Sigmoid colon (tissue), 3 donors: ENCODE results near the gene FAM168A.

ENCODE experiments used
- CTCF ChIP-seq, 4 experiments: fragments of 450-650 bp in 3 of 4; fragments of 200-600 bp in 1 of 4; IDR thresholded peaks; one replicate each; pipeline ENCODE4 v1.5.1; 2016 to 2019; ENCODE audit warnings: antibody characterized with exemption in 4 of 4, mild to moderate bottlenecking in 3 of 4, moderate library complexity in 2 of 4
- POLR2A ChIP-seq, 2 donors: fragments of 450-650 bp; IDR thresholded peaks; one replicate each; pipeline ENCODE4 v1.6.1; 2016; ENCODE audit warnings: antibody characterized with exemption in 2 of 2, mild to moderate bottlenecking in 2 of 2, moderate library complexity in 2 of 2

DNA sequence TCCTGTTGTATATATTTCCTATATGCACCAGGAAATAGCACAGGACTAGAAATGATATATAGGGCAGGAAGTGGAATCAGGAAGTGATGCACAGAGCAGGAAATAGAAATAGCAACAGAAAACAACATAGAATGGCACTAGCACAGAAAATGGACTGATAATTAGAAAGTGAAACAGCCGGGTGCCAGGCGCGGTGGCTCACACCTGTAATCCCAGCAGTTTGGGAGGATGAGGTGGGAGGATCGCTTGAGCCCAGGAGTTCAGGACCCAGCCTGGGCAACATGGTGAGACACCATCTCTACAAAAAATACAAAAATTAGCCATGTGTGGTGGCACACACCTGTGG, 231.7 kb downstream of the FAM168A start:
- TF ChIP-seq POLR2A (IDR thresholded peaks at IDR 0.05) (no peak), CTCF (IDR thresholded peaks at IDR 0.05) (no peak)
